Measurements from ENCODE around the gene CELA3A.
"Not testable (repeated sequence)": the region's sequence is repeated elsewhere in the genome, so short reads cannot be mapped to it uniquely, and the experiment has no call there.

Gene CELA3A

GRCh38 chr1:21961799-21962198 lies 39.7 kb upstream of the CELA3A start:
- no peaks in the 10 kb centered on the region for H3K9me3 ChIP-seq (ENCODE audit: control insufficient read depth, insufficient read depth, low read length)
- H3K79me2 ChIP-seq (ENCODE audit: control insufficient read depth, low read length): no peaks in the 10 kb centered on the region
- no peaks in the 10 kb centered on the region for H3F3A ChIP-seq (ENCODE audit: control insufficient read depth, insufficient read depth)
- H3K4me2 ChIP-seq (ENCODE audit: low read length): no peak overlapping the region
- no peak overlapping the region for H3K27ac ChIP-seq (ENCODE audit: low read depth, low read length)
- H3K9me2 ChIP-seq (replicated peaks; ENCODE audit: control insufficient read depth, low read length): no peaks in the 10 kb centered on the region
- H3K4me1 ChIP-seq (ENCODE audit: control insufficient read depth, low read length): no peaks in the 10 kb centered on the region
- H3K27me3 ChIP-seq (ENCODE audit: control insufficient read depth, low read length): no peaks in the 10 kb centered on the region
- H4K20me1 ChIP-seq (ENCODE audit: control insufficient read depth, insufficient read depth, low read depth, low read length): no peaks in the 10 kb centered on the region
- H3K4me3 ChIP-seq (ENCODE audit: low read length): no peak overlapping the region
- TF ChIP-seq EZH2phosphoT487 (IDR thresholded peaks at IDR 0.05; ENCODE audit: borderline replicate concordance, low read length): no peak
- TF ChIP-seq, protein P1, sequence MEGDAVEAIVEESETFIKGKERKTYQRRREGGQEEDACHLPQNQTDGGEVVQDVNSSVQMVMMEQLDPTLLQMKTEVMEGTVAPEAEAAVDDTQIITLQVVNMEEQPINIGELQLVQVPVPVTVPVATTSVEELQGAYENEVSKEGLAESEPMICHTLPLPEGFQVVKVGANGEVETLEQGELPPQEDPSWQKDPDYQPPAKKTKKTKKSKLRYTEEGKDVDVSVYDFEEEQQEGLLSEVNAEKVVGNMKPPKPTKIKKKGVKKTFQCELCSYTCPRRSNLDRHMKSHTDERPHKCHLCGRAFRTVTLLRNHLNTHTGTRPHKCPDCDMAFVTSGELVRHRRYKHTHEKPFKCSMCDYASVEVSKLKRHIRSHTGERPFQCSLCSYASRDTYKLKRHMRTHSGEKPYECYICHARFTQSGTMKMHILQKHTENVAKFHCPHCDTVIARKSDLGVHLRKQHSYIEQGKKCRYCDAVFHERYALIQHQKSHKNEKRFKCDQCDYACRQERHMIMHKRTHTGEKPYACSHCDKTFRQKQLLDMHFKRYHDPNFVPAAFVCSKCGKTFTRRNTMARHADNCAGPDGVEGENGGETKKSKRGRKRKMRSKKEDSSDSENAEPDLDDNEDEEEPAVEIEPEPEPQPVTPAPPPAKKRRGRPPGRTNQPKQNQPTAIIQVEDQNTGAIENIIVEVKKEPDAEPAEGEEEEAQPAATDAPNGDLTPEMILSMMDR (IDR thresholded peaks at IDR 0.05; ENCODE audit: low read depth, low read length, poor library complexity, severe bottlenecking): no peak
- no peaks in the 10 kb centered on the region for H3K36me3 ChIP-seq (ENCODE audit: control insufficient read depth, low read length)

GRCh38 chr1:21963477-21964217 lies 37.8 kb upstream of the CELA3A start:
- Histone ChIP-seq H3K9me3 (ENCODE audit: control insufficient read depth, insufficient read depth, low read length) (no peaks in the 10 kb centered on the region), H3K4me3 (ENCODE audit: low read length) (no peak overlapping the region), H3K27ac (ENCODE audit: low read depth, low read length) (no peak overlapping the region), H3K4me1 (ENCODE audit: control insufficient read depth, low read length) (no peaks in the 10 kb centered on the region), H3K79me2 (ENCODE audit: control insufficient read depth, low read length) (no peaks in the 10 kb centered on the region), H3K36me3 (ENCODE audit: control insufficient read depth, low read length) (no peaks in the 10 kb centered on the region), H3K4me2 (ENCODE audit: low read length) (no peak overlapping the region), H3K9me2 (replicated peaks; ENCODE audit: control insufficient read depth, low read length) (no peaks in the 10 kb centered on the region), H3F3A (ENCODE audit: control insufficient read depth, insufficient read depth) (no peaks in the 10 kb centered on the region), H4K20me1 (ENCODE audit: control insufficient read depth, insufficient read depth, low read depth, low read length) (no peaks in the 10 kb centered on the region), H3K27me3 (ENCODE audit: control insufficient read depth, low read length) (no peaks in the 10 kb centered on the region)
- no peak for TF ChIP-seq EZH2phosphoT487 (IDR thresholded peaks at IDR 0.05; ENCODE audit: borderline replicate concordance, low read length)
- TF ChIP-seq, protein P1 (IDR thresholded peaks at IDR 0.05; ENCODE audit: low read depth, low read length, poor library complexity, severe bottlenecking): peak; percentile 89

DNA sequence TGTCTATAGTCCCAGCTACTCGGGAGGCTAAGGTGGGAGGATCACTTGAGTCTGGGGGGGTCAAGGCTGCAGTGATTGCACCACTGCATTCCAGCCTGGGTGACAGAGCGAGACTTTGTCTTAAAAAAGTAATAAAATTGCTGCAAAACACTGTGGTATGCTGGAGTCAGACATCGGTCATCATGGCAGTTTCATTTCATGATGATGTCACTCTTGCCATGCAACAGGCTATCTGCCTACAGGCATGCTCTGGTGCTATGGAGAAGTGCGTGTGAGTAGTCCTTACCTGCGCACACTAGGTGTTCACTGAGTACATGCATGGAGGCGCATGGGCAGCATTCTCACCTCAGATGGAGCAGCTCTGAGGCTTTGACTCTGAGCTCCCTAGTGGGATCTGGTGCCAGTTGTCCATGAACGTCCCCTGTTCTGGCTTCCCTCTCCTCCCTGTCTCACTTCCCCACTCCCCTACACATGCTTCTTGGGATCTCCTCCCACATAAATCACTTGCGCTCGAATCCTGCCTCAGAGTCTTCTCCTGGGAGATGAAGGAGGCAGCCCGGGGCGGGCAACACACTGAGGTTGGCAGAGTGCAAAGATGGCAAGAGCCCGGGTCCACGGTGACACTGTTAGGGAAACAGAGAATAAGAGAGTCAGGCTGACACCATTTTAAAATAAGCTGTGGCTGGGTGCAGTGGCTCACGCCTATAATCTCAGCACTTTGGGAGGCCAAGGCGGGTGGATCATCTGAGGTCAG lies 35.0 kb upstream of the CELA3A start:
- Histone ChIP-seq H3K4me2 (ENCODE audit: low read length) (no peak overlapping the region), H3K4me3 (ENCODE audit: low read length) (no peak overlapping the region), H3K9me3 (ENCODE audit: control insufficient read depth, insufficient read depth, low read length) (no peaks in the 10 kb centered on the region), H4K20me1 (ENCODE audit: control insufficient read depth, insufficient read depth, low read depth, low read length) (no peaks in the 10 kb centered on the region), H3K36me3 (ENCODE audit: control insufficient read depth, low read length) (no peaks in the 10 kb centered on the region), H3K9me2 (replicated peaks; ENCODE audit: control insufficient read depth, low read length) (no peaks in the 10 kb centered on the region), H3K27ac (ENCODE audit: low read depth, low read length) (no peak overlapping the region), H3K79me2 (ENCODE audit: control insufficient read depth, low read length) (no peaks in the 10 kb centered on the region), H3F3A (ENCODE audit: control insufficient read depth, insufficient read depth) (no peaks in the 10 kb centered on the region), H3K4me1 (ENCODE audit: control insufficient read depth, low read length) (no peaks in the 10 kb centered on the region), H3K27me3 (ENCODE audit: control insufficient read depth, low read length) (no peaks in the 10 kb centered on the region)
- TF ChIP-seq, protein P1 (IDR thresholded peaks at IDR 0.05; ENCODE audit: low read depth, low read length, poor library complexity, severe bottlenecking): no peak
- no peak for TF ChIP-seq EZH2phosphoT487 (IDR thresholded peaks at IDR 0.05; ENCODE audit: borderline replicate concordance, low read length)

DNA sequence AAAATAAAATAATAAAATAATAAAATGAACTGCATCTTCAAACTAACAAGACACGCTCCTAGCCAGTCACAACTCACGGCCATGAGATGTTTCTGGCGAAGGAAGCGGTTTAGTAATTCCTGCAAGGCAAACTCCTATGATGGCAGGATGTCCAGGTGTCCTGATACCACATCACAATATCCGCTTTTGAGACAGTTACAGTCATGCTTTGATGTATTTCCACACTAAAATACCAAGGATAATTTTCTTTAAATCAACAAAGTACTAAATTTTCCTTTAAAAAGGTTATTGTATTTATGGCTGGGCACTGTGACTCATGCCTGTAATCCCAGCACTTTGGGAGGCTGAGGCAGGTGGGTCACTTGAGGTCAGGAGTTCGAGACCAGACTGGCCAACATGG lies 34.2 kb upstream of the CELA3A start:
- H3K27me3 ChIP-seq (ENCODE audit: control insufficient read depth, low read length); H3K4me1 ChIP-seq (ENCODE audit: control insufficient read depth, low read length); H4K20me1 ChIP-seq (ENCODE audit: control insufficient read depth, insufficient read depth, low read depth, low read length); H3K4me3 ChIP-seq (ENCODE audit: low read length); H3K9me2 ChIP-seq (replicated peaks; ENCODE audit: control insufficient read depth, low read length); H3K4me2 ChIP-seq (ENCODE audit: low read length); H3K36me3 ChIP-seq (ENCODE audit: control insufficient read depth, low read length); H3K79me2 ChIP-seq (ENCODE audit: control insufficient read depth, low read length); H3F3A ChIP-seq (ENCODE audit: control insufficient read depth, insufficient read depth); H3K27ac ChIP-seq (ENCODE audit: low read depth, low read length); H3K9me3 ChIP-seq (ENCODE audit: control insufficient read depth, insufficient read depth, low read length): not testable (repeated sequence)

DNA sequence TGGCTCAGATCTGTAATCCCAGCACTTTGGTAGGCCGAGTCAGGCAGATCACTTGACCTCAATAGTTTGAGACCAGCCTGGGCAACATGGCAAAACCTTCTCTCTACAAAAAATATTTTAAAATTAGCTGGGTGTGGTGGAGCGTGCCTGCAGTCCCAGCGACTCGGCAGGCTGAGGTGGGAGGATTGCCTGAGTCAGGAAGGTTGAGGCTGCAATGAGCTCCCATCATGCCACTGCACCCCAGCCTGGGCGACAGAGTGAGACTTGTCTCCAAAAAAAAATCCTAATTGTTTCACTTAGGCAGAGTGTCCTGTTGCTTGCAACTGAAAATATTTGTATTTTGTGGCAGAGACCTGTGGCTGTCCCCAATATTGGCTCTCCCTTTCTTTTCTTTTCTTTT lies 32.4 kb upstream of the CELA3A start:
- H3K4me3 ChIP-seq (ENCODE audit: low read length); H3K4me1 ChIP-seq (ENCODE audit: control insufficient read depth, low read length); H3K27me3 ChIP-seq (ENCODE audit: control insufficient read depth, low read length); H4K20me1 ChIP-seq (ENCODE audit: control insufficient read depth, insufficient read depth, low read depth, low read length); H3K4me2 ChIP-seq (ENCODE audit: low read length); H3K9me2 ChIP-seq (replicated peaks; ENCODE audit: control insufficient read depth, low read length); H3K9me3 ChIP-seq (ENCODE audit: control insufficient read depth, insufficient read depth, low read length); H3K36me3 ChIP-seq (ENCODE audit: control insufficient read depth, low read length); H3K79me2 ChIP-seq (ENCODE audit: control insufficient read depth, low read length); H3F3A ChIP-seq (ENCODE audit: control insufficient read depth, insufficient read depth); H3K27ac ChIP-seq (ENCODE audit: low read depth, low read length): not testable (repeated sequence)
